ENCODE results near the gene EFCAB6. TPM values are rescaled to one million over a fixed set of nuclear protein-coding genes. Genes with fewer than 3 reads are reported as not detected.

The EFCAB6 gene
- total RNA-seq, 1 experiment from 2014 or later = 0.88 TPM

DNA sequence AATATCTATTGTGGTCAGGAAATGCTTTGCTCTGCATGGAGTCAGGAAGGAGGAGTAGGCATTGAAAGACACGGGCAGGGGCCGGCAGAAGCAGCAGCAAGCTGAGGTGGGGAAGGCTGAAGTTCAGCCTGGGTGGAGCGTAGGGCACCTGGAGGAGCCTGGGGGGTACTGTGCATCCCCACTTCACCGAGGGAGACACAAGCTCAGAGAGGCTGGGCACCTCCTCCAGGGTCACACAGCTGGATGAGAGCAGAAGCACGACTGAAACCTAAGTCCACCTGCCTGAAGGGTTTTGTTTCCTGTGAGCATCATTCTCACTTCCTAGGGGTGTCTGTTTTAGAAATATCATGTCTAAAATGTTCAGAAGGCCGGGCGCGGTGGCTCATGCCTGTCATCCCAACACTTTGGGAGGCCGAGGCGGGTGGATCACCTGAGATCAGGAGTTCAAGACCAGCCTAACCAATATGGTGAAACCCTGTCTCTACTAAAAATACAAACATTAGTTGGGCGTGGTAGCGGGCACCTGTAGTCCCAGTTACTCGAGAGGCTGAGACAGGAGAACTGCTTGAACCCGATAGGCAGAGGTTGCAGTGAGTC, 262.0 kb downstream of the EFCAB6 start:
- DNase-seq (ENCODE audit: low spot score) = no peak

DNA sequence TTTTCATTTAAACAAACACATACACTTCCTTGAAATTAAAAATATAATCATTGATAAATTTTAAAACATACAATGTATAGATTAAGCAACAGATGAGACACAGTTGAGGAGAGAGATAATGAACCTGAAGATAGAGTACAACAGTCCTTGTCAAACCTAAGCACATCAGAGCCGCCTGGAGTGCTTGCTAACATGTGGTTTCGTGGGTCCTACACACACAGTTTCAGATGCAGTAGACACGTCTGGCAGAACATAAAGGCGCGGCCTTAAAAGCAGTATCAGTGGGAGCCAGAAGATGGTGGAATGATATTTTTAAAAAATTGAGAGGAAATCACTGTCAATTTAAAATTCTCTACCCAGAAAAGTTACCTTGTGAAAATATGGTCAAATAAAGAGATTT, 265.9 kb downstream of the EFCAB6 start:
- no peak for DNase-seq (ENCODE audit: low spot score)

DNA sequence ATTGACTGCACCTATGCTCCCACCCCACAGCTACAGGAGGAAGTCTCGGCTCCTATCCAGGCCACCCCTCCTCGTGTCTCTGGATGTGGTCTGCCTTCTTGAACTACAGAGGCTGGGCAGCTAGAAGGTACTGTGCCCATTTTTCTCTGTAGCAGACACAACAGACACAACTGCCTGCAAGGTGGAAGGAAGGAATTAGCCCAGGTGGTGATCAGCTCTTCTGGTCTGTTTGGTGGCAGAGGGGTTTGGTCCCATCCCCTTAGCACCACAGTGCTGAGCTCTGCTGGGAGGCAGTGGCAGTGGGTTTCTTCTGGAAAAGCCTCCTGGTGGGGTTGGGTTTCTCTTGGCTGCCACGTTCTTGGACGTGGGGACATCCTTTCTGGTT, 267.8 kb downstream of the EFCAB6 start:
- no peak for DNase-seq (ENCODE audit: low spot score)

DNA sequence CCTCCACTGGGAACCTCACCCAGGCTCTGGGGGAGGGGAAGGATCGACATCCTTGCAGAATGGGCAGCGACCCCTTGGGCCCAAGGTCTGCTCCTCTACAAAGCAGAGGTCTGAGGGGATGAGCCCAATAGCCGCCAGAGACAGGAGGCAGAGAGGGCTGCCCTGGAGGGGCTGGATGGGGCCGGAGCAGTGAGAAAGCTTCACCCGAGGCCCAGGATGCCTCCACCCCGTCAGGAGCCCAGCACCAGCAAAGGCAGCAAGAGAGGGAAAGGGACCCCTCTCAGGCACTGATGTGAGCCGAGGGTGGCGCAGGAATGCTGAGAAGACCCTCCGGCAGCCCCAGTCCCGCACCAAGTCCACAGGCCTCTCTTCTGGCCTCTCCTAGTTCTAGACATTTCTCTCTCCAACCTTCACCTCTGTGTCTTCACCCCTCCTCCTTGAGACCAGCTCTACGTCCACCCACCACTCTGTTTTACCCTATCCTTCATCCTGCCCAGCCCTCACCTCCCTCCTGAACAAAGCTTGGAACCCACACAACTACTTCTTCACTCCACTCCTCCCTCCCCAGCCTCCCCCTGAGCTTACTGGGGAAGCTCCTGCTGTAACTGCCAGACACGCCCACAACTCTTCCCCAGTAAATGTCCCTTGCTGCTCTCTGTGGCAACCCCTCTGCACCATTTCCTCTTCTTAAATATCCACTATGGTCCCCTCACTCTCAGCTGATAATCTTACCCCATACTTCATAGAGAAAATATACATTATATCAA, 268.4 kb downstream of the EFCAB6 start:
- no peak for DNase-seq (ENCODE audit: low spot score)

DNA sequence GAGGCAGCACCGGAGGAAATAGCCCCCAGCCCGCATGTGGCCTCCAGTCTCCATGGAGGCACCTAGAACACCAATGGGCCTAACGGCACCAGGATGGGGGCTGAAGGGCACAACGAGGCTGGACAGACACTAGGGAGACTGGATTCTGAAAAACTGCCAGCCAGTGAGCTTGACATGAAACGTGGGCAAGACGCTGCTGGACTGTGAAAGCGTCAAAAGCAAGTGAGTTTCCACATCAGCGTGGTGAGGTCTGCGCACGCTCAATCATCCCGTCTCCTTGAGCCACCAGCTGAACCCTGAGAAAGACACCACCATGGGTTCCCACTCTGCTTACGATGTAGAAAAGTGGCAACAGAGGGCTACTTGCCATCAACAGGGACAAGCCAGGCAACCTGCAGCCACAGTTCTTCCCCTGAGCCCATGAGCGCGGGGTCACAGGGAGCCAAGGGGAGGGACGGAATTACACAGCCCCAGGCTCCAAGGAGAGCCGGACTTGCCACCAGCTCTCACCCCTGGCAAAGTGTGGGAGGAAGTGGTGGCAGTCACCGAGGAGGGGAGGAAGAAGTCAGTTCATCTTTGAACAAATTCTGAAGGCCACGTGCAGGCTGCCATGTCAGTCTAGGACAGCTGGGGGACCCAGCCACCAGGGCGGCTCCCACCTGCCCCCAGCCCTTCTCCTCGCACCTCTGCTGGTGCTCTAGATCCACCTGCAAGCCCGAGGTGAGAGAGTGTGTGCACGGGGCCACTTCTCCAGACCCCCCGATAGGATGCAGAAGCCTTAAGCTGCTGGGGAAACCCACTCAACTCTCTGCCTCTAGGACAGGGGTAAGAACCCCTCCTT, 269.2 kb downstream of the EFCAB6 start:
- no peak for DNase-seq (ENCODE audit: low spot score)

DNA sequence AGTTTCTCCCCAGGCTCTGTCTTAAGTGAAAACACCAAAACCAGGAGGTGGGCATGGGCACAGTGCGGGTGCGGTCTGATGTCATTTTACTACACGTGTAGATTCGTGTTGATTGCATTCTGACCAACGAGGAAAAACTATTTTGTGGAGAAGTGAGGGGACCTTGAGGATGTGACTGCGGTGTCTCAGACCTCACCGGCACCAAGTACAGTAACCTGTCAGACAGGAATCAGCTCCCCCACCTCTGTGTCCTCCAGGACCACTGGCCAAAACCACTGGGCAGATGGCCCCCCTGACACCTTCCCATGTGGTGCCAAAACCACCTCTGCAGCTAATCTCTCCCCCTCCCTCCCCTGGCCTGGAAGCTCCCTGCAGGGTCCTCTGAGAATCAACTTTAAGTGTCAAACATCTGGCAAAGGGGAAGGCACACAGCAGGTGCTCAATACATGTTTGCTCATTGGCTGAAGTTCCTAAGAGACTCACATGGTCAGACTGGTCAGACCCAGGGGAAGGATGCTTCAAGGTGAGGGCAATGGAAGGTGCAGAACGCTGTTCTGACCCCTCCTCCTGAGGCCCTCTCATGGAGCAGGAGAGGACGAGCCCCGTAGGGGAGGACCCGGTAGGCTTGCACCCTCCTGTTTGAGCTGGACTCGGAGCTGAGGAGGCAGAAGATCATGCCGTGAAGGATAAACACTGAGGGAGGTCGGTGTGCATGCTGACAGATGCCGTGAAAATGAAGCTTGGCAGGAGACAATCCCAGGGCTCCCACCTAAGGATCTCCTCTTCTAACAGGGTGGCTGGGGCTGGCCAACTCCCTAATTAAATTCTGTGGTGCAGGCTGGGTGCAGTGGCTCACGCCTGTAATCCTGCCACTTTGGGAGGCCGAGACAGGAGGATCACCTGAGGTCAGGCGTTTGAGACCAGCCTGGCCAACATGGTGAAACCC, 270.4 kb downstream of the EFCAB6 start:
- DNase-seq (ENCODE audit: low spot score) = no peak

DNA sequence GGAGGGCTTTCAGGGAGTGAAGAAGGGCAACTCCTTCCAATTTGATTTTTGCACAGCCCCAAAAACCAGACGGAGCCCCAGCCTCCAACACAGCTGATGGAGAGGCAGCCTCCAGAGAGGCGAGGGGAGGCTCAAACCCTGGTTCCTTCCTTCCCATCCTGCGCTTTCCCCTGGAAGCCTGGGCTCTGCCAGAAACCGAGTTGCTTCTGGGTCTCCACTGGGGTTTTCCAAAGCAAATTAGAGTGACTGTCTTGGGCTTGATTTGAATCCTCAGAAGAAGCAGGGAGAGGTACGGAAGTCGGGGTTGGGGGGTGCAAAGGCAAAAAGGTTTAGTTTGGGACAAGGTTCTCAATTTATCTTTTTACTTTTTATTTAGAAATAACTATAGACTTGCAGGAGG, 271.1 kb downstream of the EFCAB6 start:
- no peak for DNase-seq (ENCODE audit: low spot score)

DNA sequence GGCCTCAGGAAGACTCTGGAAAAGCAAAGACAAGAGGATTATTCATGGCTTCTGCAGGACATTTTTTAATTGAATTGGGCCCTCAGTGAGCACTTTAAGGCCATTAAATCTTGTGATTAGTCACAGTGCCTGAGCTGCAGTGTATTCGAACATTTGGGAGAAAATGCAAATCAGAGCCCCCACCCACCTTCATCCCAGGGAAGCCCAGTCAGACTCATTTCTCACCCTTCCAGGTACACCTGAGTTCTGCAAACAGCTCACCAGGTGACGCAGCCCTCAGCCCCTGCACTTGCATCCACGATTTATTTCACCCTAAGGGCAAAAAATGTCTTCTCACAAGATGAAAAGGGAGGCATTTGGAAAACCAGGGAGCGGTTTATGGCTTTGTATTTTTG, 271.6 kb downstream of the EFCAB6 start:
- DNase-seq (ENCODE audit: low spot score) = no peak

DNA sequence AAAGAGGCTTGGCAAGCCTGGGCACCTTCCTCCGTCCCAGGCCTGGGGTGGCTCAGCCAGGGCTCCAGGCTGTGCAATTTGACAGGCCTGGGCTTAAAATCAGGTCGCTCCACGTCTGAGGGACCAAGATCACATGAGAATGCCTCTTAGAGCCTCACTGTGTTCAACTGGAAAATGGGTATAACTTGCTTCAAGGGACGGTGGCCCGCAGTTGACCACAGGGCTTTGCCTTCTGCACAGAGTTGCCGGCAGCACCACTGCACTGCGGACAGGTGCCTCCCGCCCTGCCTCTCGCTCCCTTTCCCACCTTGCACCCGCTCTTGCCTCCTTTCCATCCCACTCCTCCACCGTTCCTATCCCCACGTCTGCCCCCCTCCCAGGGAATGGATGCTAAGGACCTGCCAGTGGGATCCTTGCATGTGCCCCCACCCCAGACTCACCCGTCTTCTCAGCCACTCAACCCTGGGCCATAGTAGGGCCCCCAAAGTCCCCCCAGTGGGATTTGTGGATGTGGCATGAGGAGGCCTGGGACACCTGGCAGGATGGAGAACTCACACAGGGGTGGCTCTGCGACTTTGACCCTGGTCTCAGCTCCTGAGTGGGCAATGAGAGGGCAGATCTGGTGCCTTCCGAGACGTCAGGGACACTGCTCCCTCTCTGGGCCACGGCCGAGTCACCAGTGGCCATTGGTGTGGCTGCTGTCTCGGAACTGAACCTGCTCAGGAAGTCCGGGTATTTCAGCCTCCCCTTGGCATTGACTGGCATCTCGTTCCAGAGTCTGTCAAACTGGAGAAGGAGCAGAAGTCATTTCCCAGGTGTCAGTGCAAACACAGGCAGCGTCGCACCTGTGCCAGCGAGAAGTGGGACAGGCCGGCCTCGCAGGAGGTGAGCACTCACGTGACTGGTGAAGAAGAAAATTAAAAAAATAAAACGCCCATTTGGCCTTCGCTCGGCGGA, 272.3 kb downstream of the EFCAB6 start:
- DNase-seq (ENCODE audit: low spot score) = no peak

DNA sequence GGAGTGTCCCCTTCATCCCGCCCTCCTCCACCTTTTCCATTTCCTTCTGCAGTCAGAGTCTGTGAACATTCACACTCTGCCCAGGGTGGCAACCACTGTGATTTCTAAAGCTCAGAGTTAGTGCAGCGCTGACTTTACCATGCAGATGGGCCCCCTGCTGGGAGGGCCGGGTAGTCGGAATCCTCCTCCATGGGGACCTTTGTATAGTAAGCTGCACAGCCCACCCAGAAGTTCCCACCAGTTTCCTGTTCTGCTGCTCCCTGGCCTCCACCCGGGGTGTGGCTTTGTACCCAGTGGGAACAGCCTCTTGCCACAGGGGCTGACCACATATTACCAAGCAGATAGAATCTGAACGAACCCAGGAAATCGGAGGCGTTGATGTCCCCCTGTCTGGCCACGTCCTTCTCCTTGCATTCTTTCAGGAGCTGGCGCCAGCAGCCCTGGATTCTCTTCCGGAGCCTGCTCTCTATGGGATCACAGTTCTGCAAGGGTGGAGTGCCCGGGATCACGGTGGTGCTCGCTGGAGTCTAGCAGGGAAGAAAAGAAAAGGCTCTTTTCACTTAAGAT, 275.0 kb downstream of the EFCAB6 start:
- DNase-seq (ENCODE audit: low spot score) = no peak

DNA sequence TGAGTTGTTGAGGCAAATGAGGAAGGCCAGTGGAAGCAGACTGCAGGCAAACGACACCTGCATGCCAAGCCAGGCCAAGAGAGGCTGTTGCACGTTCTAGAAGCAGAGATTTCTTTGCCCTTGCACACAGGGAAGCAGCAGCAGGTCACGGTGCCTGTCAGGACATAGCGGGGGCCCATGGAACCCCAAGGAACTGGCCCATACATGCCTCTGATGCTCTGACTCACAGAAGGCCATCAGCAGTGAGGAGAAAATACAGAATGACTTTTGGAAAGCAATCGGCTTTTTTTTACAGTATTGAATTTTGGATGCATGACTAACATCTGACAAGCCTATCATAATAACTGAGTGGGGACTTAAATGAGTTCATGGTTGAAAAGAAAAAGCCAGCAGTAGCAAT, 276.4 kb downstream of the EFCAB6 start:
- DNase-seq (ENCODE audit: low spot score) = no peak

DNA sequence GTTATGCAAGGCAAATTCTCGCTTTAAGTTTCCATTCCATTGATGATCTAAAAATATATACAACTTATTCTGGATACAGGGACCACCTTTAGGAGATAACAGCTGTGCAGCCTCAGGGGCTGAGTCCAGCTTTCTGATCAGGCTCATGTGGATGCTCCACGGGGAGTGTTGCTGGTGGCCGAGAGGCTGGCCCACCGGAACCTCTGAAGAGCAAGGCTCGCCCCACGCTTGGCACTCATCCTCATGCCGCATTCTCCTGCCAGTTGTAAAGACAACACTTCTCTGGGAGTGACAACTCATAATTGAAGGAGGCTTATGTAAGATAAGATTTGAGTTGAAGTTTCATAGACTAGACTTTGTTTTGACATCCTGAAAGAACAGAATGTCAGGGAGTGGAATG, 276.8 kb downstream of the EFCAB6 start:
- no peak for DNase-seq (ENCODE audit: low spot score)

DNA sequence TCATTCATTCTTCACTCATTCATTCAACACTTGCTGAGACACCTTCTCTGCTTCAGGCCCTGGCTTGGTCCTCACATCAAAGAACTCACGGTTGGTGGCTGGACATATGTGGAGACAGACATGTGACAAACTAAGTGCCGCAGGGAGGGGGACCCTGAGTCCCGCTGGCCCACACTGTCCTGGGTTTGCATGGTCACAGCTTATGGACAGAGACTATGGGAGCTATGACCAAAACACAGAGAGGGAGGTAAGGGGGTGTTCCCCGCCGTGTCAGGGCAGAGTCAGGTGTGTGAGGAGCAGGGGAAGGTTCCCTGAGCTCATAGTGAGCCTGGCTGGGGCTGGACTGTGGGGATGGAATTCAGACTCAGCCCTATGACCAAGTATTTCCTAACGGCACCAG, 277.2 kb downstream of the EFCAB6 start:
- DNase-seq (ENCODE audit: low spot score) = no peak

DNA sequence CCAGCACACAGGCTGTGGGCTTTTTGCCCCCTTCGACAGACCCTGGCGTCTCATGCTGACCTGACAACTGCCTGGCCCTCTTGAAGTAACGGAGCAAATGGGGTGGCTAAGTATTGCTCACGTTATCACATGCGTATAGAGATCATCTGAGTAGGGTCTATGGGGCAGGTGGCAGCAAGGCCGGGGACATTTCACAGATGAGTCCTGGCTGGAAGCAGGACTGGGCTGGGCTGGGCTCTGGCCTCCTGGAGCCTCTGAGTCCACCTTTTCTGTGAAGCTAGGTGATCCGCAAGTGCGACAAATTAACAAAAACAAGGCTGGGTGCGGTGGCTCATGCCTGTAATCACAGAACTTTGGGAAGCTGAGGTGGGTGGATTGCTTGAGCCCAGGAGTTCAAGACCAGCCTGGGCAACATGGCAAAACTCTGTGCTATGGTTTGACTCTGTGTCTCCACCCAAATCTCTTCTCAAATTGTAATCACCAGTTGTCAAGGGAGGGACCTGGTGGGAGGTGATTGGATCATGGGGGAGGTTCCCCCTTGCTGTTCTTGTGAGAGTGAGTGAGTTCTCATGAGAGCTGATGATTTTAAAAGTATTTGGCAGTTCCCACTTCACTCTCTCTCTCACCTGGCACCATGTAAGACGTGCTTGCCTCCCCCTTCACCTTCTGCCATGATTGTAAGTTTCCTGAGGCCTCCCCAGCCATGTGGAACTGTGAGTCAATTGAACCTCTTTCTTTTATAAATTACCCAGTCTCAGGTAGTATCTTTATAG, 278.3 kb downstream of the EFCAB6 start:
- no peak for DNase-seq (ENCODE audit: low spot score)

DNA sequence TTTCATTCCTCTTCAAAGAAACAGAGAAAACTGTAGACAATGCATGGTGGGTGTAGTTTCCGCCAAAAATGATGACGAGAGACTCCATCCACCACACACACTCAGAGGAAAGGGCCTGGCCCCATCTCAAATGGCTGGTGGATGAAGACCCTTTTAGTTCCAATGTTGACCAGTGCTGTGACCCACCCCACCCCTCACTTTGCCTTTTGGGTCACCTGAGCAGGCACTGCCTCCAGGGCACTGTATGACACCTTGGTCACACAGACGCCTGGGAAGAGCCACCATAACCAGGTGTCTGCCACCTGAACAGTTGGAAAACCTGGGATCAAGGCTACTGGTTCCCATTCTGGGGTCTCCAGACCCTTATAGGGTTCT, 279.0 kb downstream of the EFCAB6 start:
- DNase-seq (ENCODE audit: low spot score) = no peak

DNA sequence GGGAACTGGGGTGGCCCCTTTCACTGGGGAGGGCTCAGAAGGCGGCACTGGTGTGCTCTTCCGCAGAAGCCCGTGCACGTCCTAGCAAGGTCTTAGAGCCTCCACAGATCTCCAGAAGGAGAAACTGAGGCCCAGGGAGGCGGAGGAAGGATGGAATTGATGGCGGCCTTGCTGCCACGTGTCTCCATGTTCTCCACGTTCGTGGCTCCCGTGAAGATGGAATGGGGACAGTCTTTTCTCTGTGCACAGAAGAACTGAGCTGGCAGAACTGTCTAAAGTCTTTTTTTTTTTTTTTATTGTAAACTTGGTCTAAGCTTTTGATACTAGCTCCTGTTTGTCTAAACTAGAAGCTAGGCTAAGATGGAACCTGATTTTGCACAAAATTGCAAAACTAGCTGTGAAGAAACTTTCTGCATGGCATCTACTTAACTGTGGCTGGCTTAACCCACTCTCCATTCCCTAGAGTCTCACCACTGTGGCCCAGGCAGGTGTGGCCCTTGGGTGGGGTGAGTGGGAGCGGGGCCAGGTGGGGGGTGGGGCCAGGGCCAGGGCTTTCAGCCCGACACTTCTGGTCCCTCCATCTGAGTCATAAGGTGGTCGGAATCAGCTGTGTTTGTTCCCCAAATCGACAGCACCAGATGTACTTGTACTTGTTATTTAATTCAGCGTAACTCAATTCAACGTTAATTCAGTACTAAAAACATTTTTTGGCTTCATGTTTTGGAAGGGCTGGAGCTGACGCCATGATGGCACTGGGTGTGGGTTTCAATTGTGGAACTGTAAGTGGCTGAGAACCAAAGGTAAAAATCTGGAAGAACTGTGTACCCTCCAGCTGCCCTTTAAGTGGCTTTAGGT, 279.6 kb downstream of the EFCAB6 start:
- no peak for DNase-seq (ENCODE audit: low spot score)

DNA sequence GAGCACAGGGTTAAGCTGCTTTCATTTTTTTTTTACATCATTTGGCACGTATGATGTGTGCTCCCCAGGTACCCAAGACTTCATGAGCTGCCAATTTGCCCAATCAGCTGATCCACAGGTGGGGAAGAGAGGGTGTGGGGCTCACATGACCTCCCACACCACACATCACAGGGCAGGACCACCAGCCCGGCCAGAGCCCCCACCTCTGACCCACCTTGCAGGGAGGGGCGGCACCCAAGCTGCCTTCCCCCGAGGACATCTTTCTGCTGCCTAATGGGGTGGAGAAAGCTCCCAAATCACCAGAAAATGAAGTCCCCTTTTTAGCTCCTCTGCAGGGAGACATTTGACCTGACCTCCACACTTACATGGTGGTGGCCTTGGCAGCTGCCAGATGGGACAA, 280.5 kb downstream of the EFCAB6 start:
- DNase-seq (ENCODE audit: low spot score) = no peak

DNA sequence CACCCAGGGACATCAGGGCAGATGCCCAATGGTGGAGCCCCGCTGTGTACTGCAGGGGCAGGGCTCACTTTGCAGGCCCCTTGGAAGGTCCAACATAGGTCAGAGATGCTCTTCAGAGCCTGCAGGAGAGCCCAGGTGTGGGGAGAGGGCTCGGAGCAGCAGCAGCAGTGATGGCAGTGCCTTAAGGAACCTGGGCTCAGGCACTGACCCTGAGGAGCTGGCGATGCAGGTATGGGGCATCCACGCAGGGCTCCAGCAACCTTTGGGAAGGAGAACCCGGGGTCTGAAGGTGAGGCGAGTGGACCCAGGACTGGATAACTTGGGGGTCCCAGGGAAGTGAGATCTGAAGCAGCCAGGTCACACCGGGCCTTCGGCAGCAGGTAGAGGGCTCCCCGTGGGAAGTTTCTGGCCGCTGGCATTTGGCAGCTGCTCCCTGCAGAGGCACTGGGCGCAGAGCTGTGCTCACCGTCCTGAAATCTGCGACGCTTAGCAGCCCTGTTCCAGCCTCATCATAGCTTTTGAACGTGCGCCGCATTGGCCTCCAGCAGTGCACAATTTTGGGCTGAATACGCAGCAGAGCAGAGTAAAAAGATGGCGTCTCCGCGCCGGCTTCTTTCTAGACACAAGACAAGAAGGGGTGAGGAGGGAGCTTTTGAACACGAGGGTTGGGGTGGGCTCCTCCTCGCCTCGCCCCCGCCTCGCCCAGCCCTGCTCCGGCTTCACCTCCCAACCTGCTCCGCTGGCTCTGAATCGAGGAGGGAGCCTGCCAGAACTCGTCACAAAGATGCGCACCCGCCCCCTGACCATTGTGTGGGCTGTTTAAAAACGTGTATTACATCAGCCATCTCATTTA, 281.5 kb downstream of the EFCAB6 start:
- DNase-seq (ENCODE audit: low spot score) = no peak
